Ectodermal cell (in vitro differentiated cells): ENCODE measurements around the gene TBC1D20.

Source experiments
- H3K27ac ChIP-seq: 2 replicates; pipeline ENCODE4 v1.7.0; 2013; ENCODE audit warnings: mild to moderate bottlenecking, low read depth, low read length; ENCODE audit not compliant: insufficient read depth, poor library complexity, severe bottlenecking
- H3K27me3 ChIP-seq: 2 replicates; pipeline ENCODE4 v1.7.0; 2013; ENCODE audit warnings: mild to moderate bottlenecking, low read length; ENCODE audit not compliant: insufficient read depth, control insufficient read depth, poor library complexity, severe bottlenecking
- H3K36me3 ChIP-seq: one replicate; pipeline ENCODE4 v1.7.0; 2013; ENCODE audit warnings: low read length; ENCODE audit not compliant: control insufficient read depth, insufficient read depth
- H3K4me1 ChIP-seq: one replicate; pipeline ENCODE4 v1.7.0; 2013; ENCODE audit warnings: low read length; ENCODE audit not compliant: control insufficient read depth, insufficient read depth
- H3K4me3 ChIP-seq: 2 replicates; pipeline ENCODE4 v1.7.0; 2013; ENCODE audit warnings: low read depth, low read length, control low read depth; ENCODE audit not compliant: insufficient read depth
- H3K9me3 ChIP-seq: 2 replicates; pipeline ENCODE4 v1.7.0; 2013; ENCODE audit warnings: mild to moderate bottlenecking, low read length, moderate library complexity; ENCODE audit not compliant: control insufficient read depth
- WGBS, 2 experiments: methylation state at CpG; one replicate each; pipeline ENCODE4 v1.1.7; 2013; ENCODE audit warnings: missing lambda C conversion rate in 2 of 2; 5-methylcytosine and 5-hydroxymethylcytosine counted together

Gene TBC1D20

DNA sequence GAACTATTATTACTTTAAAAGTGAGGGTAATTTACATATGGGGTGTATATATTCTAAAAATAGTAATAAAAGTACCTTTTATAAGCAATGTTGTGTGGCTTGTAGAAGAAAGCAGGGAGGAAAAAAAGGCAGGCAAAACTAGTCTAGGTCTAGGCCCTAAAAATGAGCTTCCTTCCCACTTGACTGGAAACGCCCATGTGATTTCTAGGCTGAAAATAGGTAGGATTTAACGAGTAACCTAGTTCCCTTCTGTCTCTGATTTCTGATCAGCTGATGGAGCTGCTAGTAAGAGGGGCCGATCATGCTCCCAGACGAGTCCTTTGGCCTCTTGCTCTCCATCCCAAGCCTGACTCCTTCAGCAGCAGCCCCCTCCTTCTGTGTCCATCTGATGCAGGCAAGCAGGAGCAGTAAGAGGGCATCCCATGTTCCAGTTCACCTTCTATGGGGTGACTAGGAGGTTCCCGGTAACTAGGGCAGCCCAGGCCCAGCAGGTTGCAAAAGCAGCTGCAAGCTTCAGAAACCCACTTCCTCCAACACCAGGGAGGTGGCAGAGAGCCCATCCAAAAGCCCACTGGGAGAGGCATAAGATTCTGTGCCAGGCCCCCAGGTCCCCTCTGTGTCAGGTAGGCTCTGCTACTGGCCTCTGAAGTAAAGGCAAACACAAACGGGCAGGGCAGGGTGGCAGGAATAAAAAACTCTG is 24.4 kb downstream of the TBC1D20 start:
- H3K9me3 ChIP-seq: no peaks in the 10 kb centered on the region
- H3K36me3 ChIP-seq: peaks cover 48% of the 10 kb centered on the region
- WGBS, 2 experiments: 92 to 94% methylated on average over 6 of the region's 6 CpGs

DNA sequence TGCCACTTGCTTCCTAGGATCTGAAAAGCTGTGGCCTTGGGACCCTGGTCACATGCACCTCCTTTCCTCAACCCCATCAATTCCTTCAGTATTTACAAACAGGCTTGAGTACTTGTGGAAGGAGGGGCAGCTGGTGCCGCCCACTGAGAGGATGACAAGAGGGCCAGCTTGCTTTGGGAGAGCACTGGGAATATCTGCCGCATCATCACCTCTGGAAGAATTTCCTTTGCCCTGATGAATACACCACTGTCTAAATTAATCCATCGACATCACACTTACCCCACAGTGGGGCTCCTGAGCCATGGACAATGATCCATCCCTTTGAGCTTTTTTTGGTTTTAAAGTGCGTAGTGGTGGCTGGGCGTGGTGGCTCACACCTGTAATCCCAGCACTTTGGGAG is 25.9 kb downstream of the TBC1D20 start:
- H3K36me3 ChIP-seq: peaks cover 41% of the 10 kb centered on the region
- WGBS, 2 experiments: 90 to 91% methylated on average over 5 of the region's 5 CpGs

More for the DNA sequence above, 24.4 kb downstream of the TBC1D20 start:
- H3K4me1 ChIP-seq: no peaks in the 10 kb centered on the region
- H3K27me3 ChIP-seq: no peaks in the 10 kb centered on the region
- H3K4me3 ChIP-seq: no peak overlapping the region
- no peak overlapping the region for H3K27ac ChIP-seq

DNA sequence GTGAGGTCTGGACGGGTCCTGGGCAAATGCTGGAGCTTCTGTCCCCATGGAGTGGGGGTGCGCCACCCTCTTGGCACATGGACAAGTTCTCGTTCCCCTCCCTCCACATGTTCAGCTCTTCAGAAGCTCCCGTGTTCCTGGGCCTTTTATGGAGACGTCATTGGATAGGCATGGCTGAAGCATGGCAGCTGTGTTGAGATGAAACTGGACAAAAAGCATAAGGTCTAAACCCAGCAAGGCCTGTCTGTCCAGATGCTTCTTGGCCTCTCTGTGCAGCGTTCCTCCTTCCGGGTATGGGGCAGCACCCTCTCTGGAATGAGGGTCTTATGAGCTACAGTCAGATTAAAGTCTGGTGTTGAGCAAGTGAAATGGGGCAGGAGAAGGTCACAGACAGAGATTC is 26.8 kb downstream of the TBC1D20 start:
- H3K4me1 ChIP-seq: no peaks in the 10 kb centered on the region
- no peaks in the 10 kb centered on the region for H3K9me3 ChIP-seq
- peaks cover 37% of the 10 kb centered on the region for H3K36me3 ChIP-seq
- no peaks in the 10 kb centered on the region for H3K27me3 ChIP-seq
- H3K4me3 ChIP-seq: no peak overlapping the region
- 94 to 96% methylated on average over 7 of the region's 7 CpGs for WGBS, 2 experiments
- H3K27ac ChIP-seq: no peak overlapping the region

More for the DNA sequence above, 25.9 kb downstream of the TBC1D20 start:
- Histone ChIP-seq H3K27ac (no peak overlapping the region), H3K9me3 (no peaks in the 10 kb centered on the region), H3K27me3 (no peaks in the 10 kb centered on the region), H3K4me1 (no peaks in the 10 kb centered on the region), H3K4me3 (no peak overlapping the region)

DNA sequence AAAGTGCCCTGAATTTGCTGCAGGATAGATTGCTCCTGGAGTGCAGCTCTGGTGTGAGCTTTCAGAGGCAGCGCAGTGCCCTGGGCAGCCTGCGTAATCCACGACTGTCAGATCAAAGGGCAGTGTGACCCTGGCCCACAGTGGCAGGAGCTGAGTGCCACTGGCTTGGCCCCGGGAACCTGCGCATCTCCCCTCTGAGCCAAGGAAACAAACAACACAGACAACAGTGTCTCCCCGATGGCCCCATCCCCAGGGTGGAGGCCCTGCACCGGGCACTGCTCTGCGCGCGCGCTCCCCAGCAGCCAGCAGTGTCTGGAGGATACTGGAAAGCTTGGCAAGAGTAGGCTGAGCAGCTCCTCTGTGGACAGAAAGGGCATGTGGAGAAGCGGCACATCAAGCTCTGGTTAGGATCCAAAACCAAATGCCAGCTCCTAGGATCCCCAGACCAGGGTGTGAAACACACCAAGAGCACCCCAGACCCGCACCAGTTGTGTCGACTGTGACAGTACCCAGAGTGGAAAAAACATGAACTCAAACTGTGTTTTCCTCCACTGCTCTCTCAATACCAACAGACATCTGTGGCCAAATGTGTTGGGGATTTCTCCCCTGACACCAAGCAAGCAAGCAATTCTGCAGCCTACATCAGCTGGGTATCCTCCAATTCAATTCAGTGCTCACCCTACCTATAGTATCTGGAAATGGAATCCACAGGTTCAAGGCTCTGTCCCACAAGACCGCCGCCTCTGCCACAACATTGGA is 27.5 kb downstream of the TBC1D20 start:
- H3K9me3 ChIP-seq: no peaks in the 10 kb centered on the region
- peaks cover 36% of the 10 kb centered on the region for H3K36me3 ChIP-seq
- WGBS, 2 experiments: 77 to 78% methylated on average over 16 of the region's 16 CpGs
- no peak overlapping the region for H3K27ac ChIP-seq
- no peak overlapping the region for H3K4me3 ChIP-seq
- H3K27me3 ChIP-seq: no peaks in the 10 kb centered on the region
- no peaks in the 10 kb centered on the region for H3K4me1 ChIP-seq

DNA sequence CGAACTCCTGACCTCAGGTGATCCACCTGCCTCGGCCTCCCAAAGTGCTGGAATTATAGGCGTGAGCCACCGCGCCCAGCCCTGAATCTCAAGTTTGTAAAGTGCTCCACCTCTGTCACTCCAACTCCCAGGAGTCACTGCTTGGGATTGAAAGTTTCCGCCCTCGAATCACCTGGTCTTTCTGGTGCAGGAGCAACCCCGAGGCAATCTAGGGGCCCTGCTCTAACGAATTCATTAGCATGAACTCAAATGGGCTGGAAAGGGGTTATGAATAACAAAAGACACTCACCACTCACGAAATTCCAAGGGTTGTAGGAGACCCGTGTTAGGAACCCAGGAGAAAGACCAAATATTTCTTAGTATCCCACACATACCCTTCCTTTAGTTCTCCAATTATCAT is 28.1 kb downstream of the TBC1D20 start:
- peaks cover 31% of the 10 kb centered on the region for H3K36me3 ChIP-seq
- no peaks in the 10 kb centered on the region for H3K27me3 ChIP-seq
- H3K4me1 ChIP-seq: no peaks in the 10 kb centered on the region
- 37 to 45% methylated on average over 11 of the region's 11 CpGs for WGBS, 2 experiments
- no peak overlapping the region for H3K27ac ChIP-seq
- H3K9me3 ChIP-seq: no peaks in the 10 kb centered on the region
- no peak overlapping the region for H3K4me3 ChIP-seq

DNA sequence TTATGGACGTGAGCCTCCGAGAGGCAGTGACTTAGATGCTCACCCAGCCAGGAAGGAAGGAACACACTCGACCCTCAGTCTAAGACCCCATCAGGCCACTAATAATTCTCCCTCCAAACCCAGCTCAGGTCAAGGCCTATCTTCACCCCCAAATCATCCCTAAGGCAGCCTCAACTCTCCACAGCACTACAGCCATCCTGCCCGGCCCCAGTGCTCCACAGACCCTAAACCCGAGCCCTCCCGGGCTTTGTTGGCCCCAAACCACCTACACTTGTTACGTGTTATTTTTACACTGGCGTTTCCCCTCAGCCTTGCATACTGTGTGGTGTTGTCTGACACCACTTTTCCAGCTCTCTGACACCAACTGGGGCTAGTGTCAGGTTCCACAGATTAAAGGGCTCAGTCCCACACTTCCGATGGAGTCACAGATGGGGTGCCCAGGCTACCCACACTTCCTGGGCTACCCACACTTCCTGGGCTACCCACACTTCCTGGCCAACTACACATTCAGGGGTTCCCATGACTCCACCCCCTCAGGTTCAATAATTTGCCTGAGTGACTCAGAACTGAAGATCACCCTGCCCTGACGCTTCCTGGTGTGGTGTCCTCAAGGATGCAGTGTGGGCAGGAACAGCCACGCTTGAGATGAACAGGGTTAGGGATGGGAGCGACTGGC is 28.9 kb downstream of the TBC1D20 start:
- Histone ChIP-seq H3K9me3 (no peaks in the 10 kb centered on the region), H3K4me1 (no peaks in the 10 kb centered on the region), H3K27me3 (no peaks in the 10 kb centered on the region), H3K27ac (no peak overlapping the region), H3K4me3 (no peak overlapping the region), H3K36me3 (peaks cover 27% of the 10 kb centered on the region)
- 93% methylated on average over 12 of the region's 12 CpGs for WGBS, 2 experiments

DNA sequence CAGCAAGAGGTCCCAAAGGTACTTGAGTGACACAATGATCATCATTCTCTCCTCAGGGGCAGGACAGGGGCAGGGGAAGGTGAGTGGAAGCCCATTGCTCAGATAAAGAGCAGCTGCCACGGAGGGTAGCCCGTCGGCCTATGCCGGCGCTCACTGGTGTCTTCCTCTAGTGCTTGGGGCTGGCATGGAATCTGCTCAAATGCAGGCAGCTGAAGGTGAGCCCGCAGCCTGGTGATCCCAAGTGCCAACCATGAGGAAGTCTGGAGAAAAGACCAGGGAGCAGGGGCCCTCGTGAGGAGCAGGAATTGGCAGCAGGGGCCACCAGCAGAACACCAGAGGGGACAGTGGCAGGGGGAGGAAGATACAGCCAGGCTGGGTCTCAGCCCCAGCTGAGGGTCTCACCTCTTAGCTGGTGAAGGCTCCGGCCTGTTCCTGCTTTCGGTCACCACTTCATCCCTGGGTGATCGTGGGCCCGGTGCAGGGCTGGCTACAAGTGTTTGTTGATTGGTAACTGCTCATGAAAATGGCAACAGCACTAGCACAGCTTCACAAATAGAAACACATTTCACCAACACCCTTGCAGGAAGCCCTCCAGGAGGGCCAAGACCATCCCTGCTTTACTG is 29.5 kb downstream of the TBC1D20 start:
- Histone ChIP-seq H3K27ac (no peak overlapping the region), H3K4me1 (no peaks in the 10 kb centered on the region), H3K27me3 (no peaks in the 10 kb centered on the region), H3K9me3 (no peaks in the 10 kb centered on the region), H3K4me3 (no peak overlapping the region), H3K36me3 (peaks cover 22% of the 10 kb centered on the region)
- 93 to 96% methylated on average over 11 of the region's 11 CpGs for WGBS, 2 experiments

DNA sequence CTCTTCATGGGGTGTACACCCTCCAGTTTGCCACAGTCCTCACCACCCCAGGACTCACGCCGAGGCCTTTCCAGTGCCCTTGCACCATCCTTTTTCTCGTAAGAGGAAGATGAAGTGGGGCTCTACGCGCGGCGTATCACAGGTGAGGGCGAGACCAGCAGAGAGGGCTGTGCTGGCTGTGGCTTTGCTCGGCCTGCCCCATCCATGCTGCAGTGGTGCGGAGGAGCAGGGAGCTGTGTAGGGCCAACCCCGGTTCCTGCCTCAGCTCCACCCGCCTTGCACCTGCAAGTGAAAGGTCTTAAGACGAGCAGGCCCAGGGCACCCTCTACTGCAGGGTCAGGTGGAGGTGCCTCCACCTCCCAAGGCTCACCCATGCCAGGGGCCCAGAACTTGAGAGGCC is 30.1 kb downstream of the TBC1D20 start:
- no peak overlapping the region for H3K27ac ChIP-seq
- no peaks in the 10 kb centered on the region for H3K27me3 ChIP-seq
- 95 to 96% methylated on average over 13 of the region's 13 CpGs for WGBS, 2 experiments
- H3K9me3 ChIP-seq: no peaks in the 10 kb centered on the region
- no peak overlapping the region for H3K4me3 ChIP-seq
- H3K4me1 ChIP-seq: no peaks in the 10 kb centered on the region
- H3K36me3 ChIP-seq: peaks cover 21% of the 10 kb centered on the region

DNA sequence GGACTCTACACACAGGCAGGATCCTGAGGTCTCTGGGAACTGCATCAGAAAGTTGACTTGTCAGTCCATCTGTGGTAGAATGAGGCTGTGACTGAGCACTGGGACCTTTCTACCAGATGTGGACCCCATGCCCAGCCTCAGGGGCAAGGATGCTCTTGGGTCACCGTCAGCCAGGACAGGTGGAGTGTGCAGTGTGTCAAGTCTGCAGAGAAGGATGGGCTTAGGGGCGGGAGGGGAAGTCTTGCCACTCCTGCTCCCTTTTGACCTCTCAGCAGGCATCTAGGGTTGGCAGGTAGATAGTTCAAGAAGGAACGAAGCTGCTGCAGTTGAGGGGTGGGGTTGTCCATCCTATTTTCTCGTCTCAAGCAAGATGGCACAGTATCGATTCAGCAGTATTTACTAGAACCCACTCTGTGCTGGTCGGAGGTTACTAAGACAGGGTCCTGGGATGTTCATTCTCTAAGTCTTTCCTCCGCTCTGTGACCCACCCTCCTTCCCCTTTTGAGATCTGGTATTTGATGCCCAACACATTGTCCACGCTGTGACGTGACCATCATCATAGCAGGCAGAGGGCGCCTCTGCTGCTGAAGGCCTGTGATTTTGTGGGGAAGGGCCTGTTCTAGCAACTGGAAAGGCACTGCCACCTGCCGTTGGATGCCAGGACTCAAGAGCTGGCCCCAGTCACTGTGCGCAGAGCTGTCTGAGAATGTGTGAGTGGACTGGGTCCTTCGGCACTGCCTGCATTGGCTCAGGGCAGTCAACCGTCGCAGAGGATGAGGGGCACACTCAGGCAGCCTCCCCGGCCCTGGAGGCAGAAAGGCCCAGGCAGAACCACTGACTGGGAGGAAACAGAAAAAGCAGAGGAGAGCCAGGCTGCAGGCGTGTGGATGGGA is 31.1 kb downstream of the TBC1D20 start:
- Histone ChIP-seq H3K4me1 (no peaks in the 10 kb centered on the region), H3K9me3 (no peaks in the 10 kb centered on the region), H3K36me3 (peaks cover 19% of the 10 kb centered on the region), H3K27me3 (no peaks in the 10 kb centered on the region), H3K27ac (peak overlapping the region; percentile 26), H3K4me3 (no peak overlapping the region)
- 77 to 79% methylated on average over 17 of the region's 17 CpGs for WGBS, 2 experiments
